Activated naive CD8-positive, alpha-beta T cell treated with anti-CD3 and anti-CD28 coated beads, Interleukin-2, amount 50 U/mL, for 24 hours (primary cell): ENCODE measurements around the gene C2CD4C.
"Not testable (repeated sequence)": the region's sequence is repeated elsewhere in the genome, so short reads cannot be mapped to it uniquely, and the experiment has no call there.

ENCODE experiments used
- ATAC-seq: fragments of 150-1000 bp; cut with Tn5 transposase; one replicate; pipeline ENCODE4 v1.10.0; 2021
- DNase-seq: peaks from one replicate; pipeline ENCODE4 v3.0.0; 2021
- H3K27ac Mint-ChIP-seq: one replicate; pipeline ENCODE4 v1.8.0; 2021; ENCODE audit warnings: mild to moderate bottlenecking, mixed read lengths
- H3K27me3 Mint-ChIP-seq: one replicate; pipeline ENCODE4 v1.8.0; 2021; ENCODE audit warnings: mixed read lengths
- H3K36me3 Mint-ChIP-seq: one replicate; pipeline ENCODE4 v1.8.0; 2021; ENCODE audit warnings: low read depth, mixed read lengths
- H3K4me1 Mint-ChIP-seq: one replicate; pipeline ENCODE4 v1.8.0; 2021; ENCODE audit warnings: mixed read lengths
- H3K4me3 Mint-ChIP-seq: one replicate; pipeline ENCODE4 v1.8.0; 2021; ENCODE audit warnings: mild to moderate bottlenecking, moderate library complexity, mixed read lengths
- H3K9me3 Mint-ChIP-seq: one replicate; pipeline ENCODE4 v1.8.0; 2021; ENCODE audit warnings: mixed read lengths

Gene C2CD4C

GRCh38 chr19:428149-428548, 19.2 kb upstream of the C2CD4C start:
- Mint-ChIP-seq H3K27me3 (no peaks in the 10 kb centered on the region), H3K36me3 (no peaks in the 10 kb centered on the region), H3K27ac (no peak overlapping the region), H3K4me1 (no peaks in the 10 kb centered on the region), H3K9me3 (no peaks in the 10 kb centered on the region), H3K4me3 (no peak overlapping the region)
- no peak for DNase-seq
- no peak for ATAC-seq

- ATAC-seq, H3K27me3 Mint-ChIP-seq, H3K27ac Mint-ChIP-seq, H3K36me3 Mint-ChIP-seq, H3K4me3 Mint-ChIP-seq, H3K9me3 Mint-ChIP-seq, H3K4me1 Mint-ChIP-seq, DNase-seq: not testable (repeated sequence)
These were observed 18.7 kb upstream of the C2CD4C start for GRCh38 chr19:427675-428074.

- Mint-ChIP-seq H3K4me1 (no peaks in the 10 kb centered on the region), H3K9me3 (no peaks in the 10 kb centered on the region), H3K4me3 (no peak overlapping the region), H3K27me3 (no peaks in the 10 kb centered on the region), H3K27ac (no peak overlapping the region), H3K36me3 (no peaks in the 10 kb centered on the region)
- DNase-seq = no peak
- ATAC-seq = no peak
These were observed 17.9 kb upstream of the C2CD4C start for GRCh38 chr19:426725-427445.

- ATAC-seq (no peak), DNase-seq (no peak)
- Mint-ChIP-seq H3K9me3 (no peaks in the 10 kb centered on the region), H3K36me3 (no peaks in the 10 kb centered on the region), H3K4me3 (no peak overlapping the region), H3K27ac (no peak overlapping the region), H3K4me1 (no peaks in the 10 kb centered on the region), H3K27me3 (no peaks in the 10 kb centered on the region)
These were observed 16.1 kb upstream of the C2CD4C start for GRCh38 chr19:425056-425455.

- Mint-ChIP-seq H3K4me1 (no peaks in the 10 kb centered on the region), H3K4me3 (no peak overlapping the region), H3K36me3 (no peaks in the 10 kb centered on the region), H3K9me3 (no peaks in the 10 kb centered on the region), H3K27me3 (no peaks in the 10 kb centered on the region), H3K27ac (no peak overlapping the region)
- no peak for ATAC-seq
- DNase-seq = no peak
These were observed 15.6 kb upstream of the C2CD4C start for GRCh38 chr19:424546-424945.

GRCh38 chr19:423691-424466, 14.9 kb upstream of the C2CD4C start:
- DNase-seq (no peak), ATAC-seq (no peak)
- Mint-ChIP-seq H3K27ac (no peak overlapping the region), H3K27me3 (no peaks in the 10 kb centered on the region), H3K4me3 (no peak overlapping the region), H3K4me1 (no peaks in the 10 kb centered on the region), H3K36me3 (no peaks in the 10 kb centered on the region), H3K9me3 (no peaks in the 10 kb centered on the region)

- not testable (repeated sequence) for H3K9me3 Mint-ChIP-seq, H3K27ac Mint-ChIP-seq, ATAC-seq, H3K36me3 Mint-ChIP-seq, H3K4me1 Mint-ChIP-seq, DNase-seq, H3K4me3 Mint-ChIP-seq, H3K27me3 Mint-ChIP-seq
These were observed 13.9 kb upstream of the C2CD4C start for GRCh38 chr19:422917-423226.

GRCh38 chr19:422213-422916, 13.4 kb upstream of the C2CD4C start:
- no peak for ATAC-seq
- DNase-seq = no peak
- Mint-ChIP-seq H3K4me1 (no peaks in the 10 kb centered on the region), H3K36me3 (no peaks in the 10 kb centered on the region), H3K27me3 (no peaks in the 10 kb centered on the region), H3K27ac (no peak overlapping the region), H3K9me3 (no peaks in the 10 kb centered on the region), H3K4me3 (no peak overlapping the region)

DNA sequence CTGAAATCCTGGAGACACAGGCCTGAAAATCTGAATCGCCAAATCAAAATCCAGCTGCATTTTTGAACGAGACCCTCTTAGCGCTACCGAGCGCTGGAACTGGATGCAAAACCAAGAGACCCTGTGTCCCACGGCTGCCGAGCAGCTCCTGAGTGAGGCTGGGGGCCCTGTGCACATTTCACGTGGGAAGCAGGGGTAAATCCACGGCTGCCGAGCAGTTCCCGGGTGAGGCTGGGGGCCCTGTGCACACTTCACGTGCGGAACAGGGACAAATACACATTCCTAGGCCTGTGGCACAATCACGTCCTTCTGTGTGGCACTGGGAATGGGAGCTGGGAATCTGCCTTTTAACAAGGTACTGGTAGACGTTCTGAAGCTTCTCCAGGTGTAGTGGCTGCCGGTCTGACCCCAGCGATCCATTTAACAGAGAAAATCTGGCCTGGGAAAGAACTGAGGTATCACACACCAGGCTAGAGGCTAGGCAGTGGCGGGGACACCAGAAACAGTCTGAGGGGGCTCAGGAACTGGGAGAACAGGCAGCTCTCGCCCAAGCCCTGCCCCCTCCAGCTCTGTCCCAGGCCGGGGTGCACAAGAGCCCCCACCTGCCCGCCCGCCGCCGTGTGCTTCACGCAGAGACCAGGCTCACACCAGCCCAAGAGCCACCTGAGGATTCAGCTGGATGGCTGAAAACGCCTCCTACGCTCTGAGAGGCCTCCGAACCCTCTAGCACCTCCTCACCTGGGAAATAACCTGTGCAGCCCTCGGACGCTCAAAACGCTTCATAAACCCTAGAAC, 11.0 kb upstream of the C2CD4C start:
- no peaks in the 10 kb centered on the region for H3K4me1 Mint-ChIP-seq
- no peak for DNase-seq
- no peak for ATAC-seq
- no peaks in the 10 kb centered on the region for H3K27me3 Mint-ChIP-seq
- H3K36me3 Mint-ChIP-seq = no peaks in the 10 kb centered on the region
- no peak overlapping the region for H3K4me3 Mint-ChIP-seq
- H3K9me3 Mint-ChIP-seq = no peaks in the 10 kb centered on the region
- H3K27ac Mint-ChIP-seq = no peak overlapping the region

DNA sequence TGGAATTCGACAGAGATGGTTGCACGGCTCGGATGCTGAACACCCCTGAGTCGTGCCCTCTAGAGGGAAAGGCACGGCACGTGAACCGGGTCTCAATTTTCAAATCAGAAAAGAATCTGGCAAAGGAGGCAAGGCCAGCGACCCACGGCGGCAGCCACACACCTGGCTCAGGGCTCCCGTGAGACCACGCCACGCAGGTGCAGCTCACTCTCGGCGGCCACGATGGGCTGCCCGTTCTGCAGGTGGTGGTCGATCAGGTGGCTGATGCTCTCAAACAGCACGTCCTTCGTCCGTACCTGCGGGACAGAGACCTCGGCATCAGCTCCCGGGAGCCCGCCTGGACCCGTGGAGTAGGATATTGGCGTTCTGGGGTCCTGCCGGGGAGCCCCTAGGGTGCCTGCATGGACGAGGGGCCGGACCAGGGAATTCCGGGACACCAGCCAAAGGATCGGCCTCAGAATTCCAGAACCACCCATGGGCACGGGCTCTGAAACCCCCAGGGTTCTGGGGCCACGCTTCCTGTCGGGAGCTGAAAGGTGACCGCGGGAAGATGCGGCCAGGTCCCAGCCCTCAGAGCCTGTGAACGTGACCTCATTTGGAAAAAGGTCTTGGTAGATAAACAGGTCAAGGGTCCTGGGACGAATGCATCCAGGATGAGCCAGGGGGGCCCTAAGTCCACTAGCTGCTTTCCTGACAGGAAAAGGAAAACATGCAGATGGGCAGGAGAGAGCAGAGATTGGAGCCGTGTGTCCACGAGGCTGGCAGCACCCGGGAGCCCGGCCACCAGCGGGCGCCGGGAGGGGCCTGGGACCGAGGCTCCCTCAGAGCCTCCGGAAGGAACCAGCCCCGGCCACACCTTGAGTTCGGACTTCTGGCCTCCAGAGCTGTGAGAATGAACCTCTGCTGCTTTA, 10.1 kb upstream of the C2CD4C start:
- no peak for DNase-seq
- Mint-ChIP-seq H3K27ac (no peak overlapping the region), H3K4me1 (no peaks in the 10 kb centered on the region), H3K27me3 (no peaks in the 10 kb centered on the region), H3K9me3 (no peaks in the 10 kb centered on the region), H3K4me3 (no peak overlapping the region), H3K36me3 (no peaks in the 10 kb centered on the region)
- ATAC-seq = no peak

- no peaks in the 10 kb centered on the region for H3K27me3 Mint-ChIP-seq
- H3K9me3 Mint-ChIP-seq = no peaks in the 10 kb centered on the region
- DNase-seq = no peak
These were observed 7.5 kb upstream of the C2CD4C start for GRCh38 chr19:416416-416815.

DNA sequence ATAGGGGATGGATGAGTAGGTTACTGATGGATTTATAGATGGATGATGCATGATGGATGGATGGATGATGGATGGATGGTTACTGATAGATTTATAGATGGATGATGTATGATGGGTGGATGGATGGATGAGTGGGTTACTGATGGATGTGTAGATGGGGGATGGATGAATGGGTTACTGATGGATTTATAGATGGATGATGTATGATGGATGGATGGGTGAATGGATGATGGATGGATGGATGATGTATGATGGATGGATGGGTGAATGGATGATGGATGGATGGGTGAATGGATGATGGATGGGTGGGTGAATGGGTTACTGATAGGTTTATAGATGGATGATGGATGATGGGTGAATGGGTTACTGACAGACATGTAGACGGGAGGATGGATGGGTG, 6.3 kb upstream of the C2CD4C start:
- ATAC-seq = no peak
- Mint-ChIP-seq H3K9me3 (no peaks in the 10 kb centered on the region), H3K36me3 (no peaks in the 10 kb centered on the region), H3K27ac (no peak overlapping the region), H3K4me3 (no peak overlapping the region), H3K4me1 (no peaks in the 10 kb centered on the region), H3K27me3 (peaks cover 1% of the 10 kb centered on the region)
- DNase-seq = no peak

More at GRCh38 chr19:416416-416815, 7.5 kb upstream of the C2CD4C start:
- Mint-ChIP-seq H3K27ac (no peak overlapping the region), H3K4me3 (no peak overlapping the region), H3K36me3 (no peaks in the 10 kb centered on the region), H3K4me1 (no peaks in the 10 kb centered on the region)
- no peak for ATAC-seq

DNA sequence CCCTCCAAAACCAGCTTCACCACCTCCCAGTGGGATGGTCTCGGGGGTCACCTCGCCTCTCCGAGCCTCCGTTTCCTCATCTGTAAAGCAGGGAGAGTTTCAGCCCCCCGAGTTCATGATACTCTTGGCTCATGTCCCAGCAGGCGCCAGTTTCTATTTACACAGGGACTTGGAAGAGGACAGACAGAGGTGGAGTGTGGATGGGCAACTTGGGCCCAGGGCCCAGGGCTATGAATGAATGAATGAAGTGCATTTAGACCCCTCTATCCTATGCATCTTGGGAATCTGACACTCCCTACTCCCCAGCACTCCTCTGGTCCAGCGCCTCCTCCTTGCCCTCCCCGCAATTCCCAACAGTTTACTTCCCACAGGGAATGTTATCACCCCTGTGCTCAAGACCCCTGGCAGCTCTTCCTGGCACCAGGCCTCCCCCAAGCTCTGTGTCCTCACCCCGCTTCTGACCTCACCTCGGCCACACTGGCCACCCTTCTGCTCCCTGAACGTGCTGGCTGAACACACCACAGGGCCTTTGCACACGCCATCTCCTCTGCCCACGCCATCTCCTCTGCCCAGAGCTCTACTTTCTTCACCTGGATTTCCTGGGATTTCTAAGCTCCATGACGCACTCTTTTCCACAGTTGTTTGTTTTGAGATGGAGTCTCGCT, 4.9 kb upstream of the C2CD4C start:
- peaks cover 10% of the 10 kb centered on the region for H3K27me3 Mint-ChIP-seq
- no peak for ATAC-seq
- no peak for DNase-seq
- no peak overlapping the region for H3K4me3 Mint-ChIP-seq
- peaks cover 4% of the 10 kb centered on the region for H3K4me1 Mint-ChIP-seq
- H3K9me3 Mint-ChIP-seq = no peaks in the 10 kb centered on the region
- H3K27ac Mint-ChIP-seq = no peak overlapping the region
- no peaks in the 10 kb centered on the region for H3K36me3 Mint-ChIP-seq
